VCaP (cell line): ENCODE results near the gene MLKL.

Source experiments
- H3K27ac ChIP-seq: fragments of 450-650 bp; 2 replicates; pipeline ENCODE4 v1.5.1; 2017
- CTCF ChIP-seq: fragments of 450-650 bp; conservative IDR thresholded peaks from 2 replicates; pipeline ENCODE4 v1.5.1; 2017; ENCODE audit warnings: mild to moderate bottlenecking, moderate library complexity

The MLKL gene

GRCh38 chr16:74667255-74667700 is 33.4 kb downstream of the MLKL start:
- peak overlapping the region; percentile 71; the same call in 1 of the 2 replicates for H3K27ac ChIP-seq
- TF ChIP-seq CTCF: no peak

GRCh38 chr16:74666425-74667254 is 34.0 kb downstream of the MLKL start, which contains the start of gene RFWD3:
RFWD3 (minus strand) TSS chr16:74666877; CDS start chr16:74661449, 5,428 bp downstream.
- TF ChIP-seq CTCF: no peak
- peak within 1 kb of the TSS; percentile 71 for H3K27ac ChIP-seq

GRCh38 chr16:74666010-74666421 is 34.6 kb downstream of the MLKL start:
- TF ChIP-seq CTCF: no peak
- peak overlapping the region; percentile 71 for H3K27ac ChIP-seq

- TF ChIP-seq CTCF: no peak
- H3K27ac ChIP-seq: no peak overlapping the region
These were observed 39.6 kb downstream of the MLKL start for GRCh38 chr16:74661064-74661463.

GRCh38 chr16:74660383-74660782 is 40.3 kb downstream of the MLKL start:
- no peak overlapping the region for H3K27ac ChIP-seq
- no peak for TF ChIP-seq CTCF

- H3K27ac ChIP-seq: no peak overlapping the region
- TF ChIP-seq CTCF: no peak
These were observed 41.6 kb downstream of the MLKL start for GRCh38 chr16:74659041-74659440.

GRCh38 chr16:74657870-74658642 is 42.6 kb downstream of the MLKL start:
- no peak overlapping the region for H3K27ac ChIP-seq
- no peak for TF ChIP-seq CTCF
